HCT116 (cell line): ENCODE results near the gene SNX20. TPM values are rescaled to one million over a fixed set of nuclear protein-coding genes. Genes with fewer than 3 reads are reported as not detected.

Source experiments
- ATAC-seq: fragments of 200-7000 bp; cut with Tn5 transposase; 2 replicates; pipeline ENCODE4 v1.9.1; 2020; ENCODE audit warnings: mild to moderate bottlenecking, moderate library complexity
- BruUV-seq: library from RNA; stranded (reverse); fragments of 400-500 nt; replicated peaks from 2 replicates; lab custom pipeline; 2021; lab: Mats Ljungman, UMichigan
- CTCF ChIA-PET: fragments of 300-600 bp; sonication (Branson Sonifier 250); formaldehyde crosslinking; loops from one replicate; lab custom pipeline; 2021; ENCODE audit warnings: antibody characterized with exemption; lab: Charles Lee
- POLR2A ChIA-PET: fragments of 300-600, 350-600 bp; sonication (Branson Sonifier 250); formaldehyde crosslinking; loops from one replicate; lab custom pipeline; 2021; ENCODE audit warnings: antibody characterized with exemption; lab: Charles Lee
- RAD21 ChIA-PET, 2 experiments: fragments of 300-600 bp; sonication (Branson Sonifier 250); formaldehyde crosslinking; loops; one replicate each; lab custom pipeline; 2023; ENCODE audit warnings: low total read pairs in 2 of 2; ENCODE audit not compliant: uncharacterized antibody in 2 of 2, unreplicated experiment in 2 of 2, low non-redundant PET in 1 of 2; lab: Charles Lee
- DNase-seq: peaks from one replicate; pipeline ENCODE4 v3.0.0-alpha.2; 2010; ENCODE audit warnings: low read depth, low spot score
- H2AFZ ChIP-seq: fragments of 200-600 bp; shearing (Covaris generic), sonication (generic); 2 replicates; pipeline ENCODE4 v1.6.1; 2017; ENCODE audit warnings: low read depth, mixed run types, mixed read lengths, antibody characterized with exemption, low read length; ENCODE audit not compliant: poor library complexity, severe bottlenecking
- H3K27ac ChIP-seq: 2 replicates; pipeline ENCODE4 v1.5.1; 2012; ENCODE audit warnings: low read depth, low read length
- H3K27me3 ChIP-seq: fragments of 200-600 bp; sonication (generic); 2 replicates; pipeline ENCODE4 v1.6.1; 2016; ENCODE audit warnings: mixed run types, low read length, mixed read lengths; ENCODE audit not compliant: insufficient read depth
- H3K36me3 ChIP-seq, 2 experiments: fragments of 200-500 bp in 1 of 2; fragments of 200-600 bp in 1 of 2; sonication (Bioruptor generic) in 1 of 2; sonication (generic) in 1 of 2; 2 replicates each; pipeline versions ENCODE4 v1.5.1 to v1.6.1; 2014 to 2016; ENCODE audit warnings: low read length in 2 of 2, inconsistent platforms in 1 of 2, mixed read lengths in 1 of 2, mixed run types in 1 of 2; ENCODE audit not compliant: insufficient read depth in 2 of 2, control insufficient read depth in 1 of 2
- H3K4me1 ChIP-seq, 2 experiments: fragments of 200-600 bp in 1 of 2; sonication (generic) in 1 of 2; 2 replicates each; pipeline versions ENCODE4 v1.5.1 to v1.6.1; 2012 to 2017; ENCODE audit warnings: low read length in 2 of 2, inconsistent platforms in 1 of 2, mild to moderate bottlenecking in 1 of 2, mixed read lengths in 1 of 2, mixed run types in 1 of 2, moderate library complexity in 1 of 2; ENCODE audit not compliant: insufficient read depth in 2 of 2, control insufficient read depth in 1 of 2
- H3K4me2 ChIP-seq: fragments of 200-600 bp; sonication (generic); 2 replicates; pipeline ENCODE4 v1.6.1; 2017; ENCODE audit warnings: mixed run types, low read length, mixed read lengths
- H3K4me3 ChIP-seq, 2 experiments: fragments of 200-600 bp in 1 of 2; sonication (generic) in 1 of 2; replicated peaks in 1 of 2; 2 replicates each; pipeline ENCODE4 v1.5.1; 2011 to 2016; ENCODE audit warnings: low read length in 2 of 2, control low read depth in 1 of 2, low read depth in 1 of 2, mild to moderate bottlenecking in 1 of 2, mixed read lengths in 1 of 2, mixed run types in 1 of 2
- H3K79me2 ChIP-seq: fragments of 200-600 bp; sonication (generic); 2 replicates; pipeline ENCODE4 v1.6.1; 2017; ENCODE audit warnings: mild to moderate bottlenecking, mixed run types, low read length, moderate library complexity, mixed read lengths; ENCODE audit not compliant: insufficient read depth
- H3K9ac ChIP-seq: fragments of 200-600 bp; sonication (generic); 2 replicates; pipeline ENCODE4 v1.6.1; 2016; ENCODE audit warnings: low read length, mixed read lengths
- H3K9me2 ChIP-seq: fragments of 200-600 bp; sonication (generic), shearing (Covaris generic); 2 replicates; pipeline ENCODE4 v1.6.1; 2017; ENCODE audit warnings: mixed run types, mild to moderate bottlenecking, moderate library complexity; ENCODE audit not compliant: insufficient read depth
- H3K9me3 ChIP-seq, 2 experiments: fragments of 200-500 bp in 1 of 2; fragments of 200-600 bp in 1 of 2; sonication (Bioruptor generic) in 1 of 2; sonication (generic) in 1 of 2; 2 replicates each; pipeline ENCODE4 v1.6.1; 2014 to 2017; ENCODE audit warnings: low read length in 2 of 2, mixed read lengths in 2 of 2, inconsistent platforms in 1 of 2, low read depth in 1 of 2, mild to moderate bottlenecking in 1 of 2, mixed run types in 1 of 2, moderate library complexity in 1 of 2; ENCODE audit not compliant: control insufficient read depth in 1 of 2, insufficient read depth in 1 of 2
- H4K20me1 ChIP-seq: fragments of 200-600 bp; sonication (generic), shearing (Covaris generic); 2 replicates; pipeline ENCODE4 v1.6.1; 2017; ENCODE audit warnings: mixed run types, mild to moderate bottlenecking, moderate library complexity; ENCODE audit not compliant: insufficient read depth
- CTCF ChIP-seq, 3 experiments: fragments of 200-600 bp in 1 of 3; sonication (generic) in 1 of 3; IDR thresholded peaks in 2 of 3; conservative IDR thresholded peaks in 1 of 3; 2 replicates each; pipeline ENCODE4 v1.5.1; 2012 to 2017; ENCODE audit warnings: low read depth in 2 of 3, low read length in 2 of 3, antibody characterized with exemption in 1 of 3, borderline replicate concordance in 1 of 3, control low read depth in 1 of 3, mild to moderate bottlenecking in 1 of 3, mixed read lengths in 1 of 3, mixed run types in 1 of 3, moderate library complexity in 1 of 3; ENCODE audit not compliant: insufficient read depth in 1 of 3
- EGR1 ChIP-seq: IDR thresholded peaks from 2 replicates; pipeline ENCODE4 v1.6.1; 2012; ENCODE audit warnings: low read depth
- JUND ChIP-seq: IDR thresholded peaks from 2 replicates; pipeline ENCODE4 v1.6.1; 2012
- MAX ChIP-seq: IDR thresholded peaks from 2 replicates; pipeline ENCODE4 v1.6.1; 2012
- POLR2A ChIP-seq: IDR thresholded peaks from 2 replicates; pipeline ENCODE4 v1.7.0; 2011; ENCODE audit warnings: borderline replicate concordance; ENCODE audit not compliant: insufficient read depth, insufficient read length; ENCODE audit errors: extremely low read depth
- RAD21 ChIP-seq: IDR thresholded peaks from 2 replicates; pipeline ENCODE4 v1.6.1; 2012; ENCODE audit warnings: low read depth, mild to moderate bottlenecking
- REST ChIP-seq: IDR thresholded peaks from 2 replicates; pipeline ENCODE4 v1.6.1; 2012; ENCODE audit warnings: low read depth
- SIN3A ChIP-seq: IDR thresholded peaks from 2 replicates; pipeline ENCODE4 v1.6.1; 2012; ENCODE audit warnings: low read depth
- SP1 ChIP-seq: IDR thresholded peaks from 2 replicates; pipeline ENCODE4 v1.6.1; 2012; ENCODE audit warnings: low read depth
- YY1 ChIP-seq: IDR thresholded peaks from 2 replicates; pipeline ENCODE4 v1.6.1; 2011; ENCODE audit warnings: low read length, low read depth, moderate library complexity, mild to moderate bottlenecking; ENCODE audit not compliant: insufficient replicate concordance; ENCODE audit errors: extremely low read depth
- ZBTB33 ChIP-seq: IDR thresholded peaks from 2 replicates; pipeline ENCODE4 v1.6.1; 2011; ENCODE audit warnings: mild to moderate bottlenecking, low read length, moderate library complexity; ENCODE audit not compliant: insufficient replicate concordance; ENCODE audit errors: extremely low read depth
- ZFX ChIP-seq: fragments of 450-650 bp; IDR thresholded peaks from 2 replicates; pipeline ENCODE4 v1.6.1; 2017
- ZNF274 ChIP-seq: fragments of 200-500 bp; sonication (Bioruptor generic); IDR thresholded peaks from 2 replicates; pipeline ENCODE4 v1.6.1; 2014; ENCODE audit warnings: mild to moderate bottlenecking, low read depth, low read length, inconsistent platforms
- intact Hi-C: fragments of 100-400 bp; cut with micrococcal nuclease; formaldehyde crosslinking; loops from 2 replicates; pipeline ENCODE4 v1.10.0; 2022
- total RNA-seq: library from RNA; stranded (reverse); gene quantifications from one replicate; pipeline ENCODE4 v1.2.1, GENCODE V29; 2021; ENCODE audit not compliant: unreplicated experiment

Gene SNX20
- total RNA-seq, 1 experiment from 2014 or later, result 0.07 TPM

GRCh38 chr16:50634947-50635346, 46.2 kb downstream of the SNX20 start:
- peaks cover 0 to 6% of the 10 kb centered on the region in 2 experiments; a peak in 1 of 4 replicates for H3K4me1 ChIP-seq
- H3K27me3 ChIP-seq, result no peaks in the 10 kb centered on the region
- H4K20me1 ChIP-seq, result no peaks in the 10 kb centered on the region
- H3K4me3 ChIP-seq, result no peak overlapping the region
- H3K4me2 ChIP-seq, result no peak overlapping the region
- H2AFZ ChIP-seq, result no peak overlapping the region
- no peak overlapping the region for H3K27ac ChIP-seq
- no TSS peak for BruUV-seq
- no peak for ATAC-seq
- DNase-seq, result no peak
- no peaks in the 10 kb centered on the region for H3K79me2 ChIP-seq
- H3K9me2 ChIP-seq, result no peaks in the 10 kb centered on the region
- CTCF ChIA-PET, result interaction anchor here (0.6 kb wide), 1 partner anchor 266 kb away, joined by 5 read pairs; the partner anchor contains the start of gene BRD7
- TF ChIP-seq SP1 (no peak), CTCF (IDR thresholded peaks at IDR 0.05 in 2 of 3, conservative IDR thresholded peaks at IDR 0.05 in 1 of 3; ENCODE audit: borderline replicate concordance in 1 of 3, insufficient read depth in 1 of 3, low read depth in 2 of 3, low read length in 2 of 3) (no peak; a peak in 1 of 6 replicates), ZNF274 (no peak), YY1 (no peak), ZBTB33 (no peak), MAX (no peak), SIN3A (no peak), POLR2A (no peak), EGR1 (no peak), RAD21 (no peak), JUND (no peak), ZFX (no peak), REST (no peak)
- no peak overlapping the region for H3K9ac ChIP-seq
- POLR2A ChIA-PET, result no interaction called here
- RAD21 ChIA-PET, result no interaction called here
- intact Hi-C loops, result no loop called here
- no peaks in the 10 kb centered on the region for H3K36me3 ChIP-seq
- no peaks in the 10 kb centered on the region for H3K9me3 ChIP-seq
